HG03342 (cell line): ENCODE measurements around the gene MAN1C1.

Source experiments
- ATAC-seq: cut with Tn5 transposase; IDR thresholded peaks from one replicate; pipeline ENCODE4 v1.9.1; 2021; ENCODE audit warnings: mild to moderate bottlenecking, moderate library complexity; ENCODE audit not compliant: unreplicated experiment

The MAN1C1 gene

DNA sequence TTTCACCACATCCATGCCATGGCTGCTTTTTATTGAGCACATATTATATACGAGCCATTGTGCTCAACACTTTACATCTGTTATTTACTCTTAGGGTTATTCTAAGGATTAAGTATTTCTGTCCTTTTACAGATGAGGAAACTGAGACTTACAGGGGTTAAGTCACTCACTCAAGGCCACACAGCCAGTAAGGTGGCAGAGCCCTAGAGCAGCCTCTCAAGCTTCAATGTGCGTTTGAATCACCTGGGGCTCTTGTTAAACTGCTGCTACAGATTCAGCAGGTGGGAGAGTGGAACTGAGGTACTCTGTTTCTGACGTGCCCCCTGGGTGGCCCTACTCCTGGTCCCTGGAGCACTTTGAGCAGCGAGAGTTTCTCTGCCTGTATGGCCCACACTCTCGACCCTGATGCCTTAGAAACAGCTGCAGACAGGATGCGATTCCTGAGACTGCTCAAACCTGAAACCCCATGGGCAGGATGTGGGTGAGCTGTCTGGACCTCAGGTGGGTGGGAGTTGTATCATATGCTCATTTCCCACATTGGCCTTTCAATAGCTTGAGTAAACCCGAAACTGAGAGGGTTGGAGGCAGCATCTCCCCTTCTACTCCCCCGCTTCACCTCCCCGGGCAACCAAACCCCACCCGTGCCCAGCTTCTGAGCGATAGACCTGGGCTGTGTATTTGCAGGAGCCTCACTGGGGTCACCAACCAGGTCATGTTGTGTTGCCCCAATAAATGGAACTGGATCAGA lies 59.3 kb downstream of the MAN1C1 start:
- ATAC-seq: peak; percentile 94

DNA sequence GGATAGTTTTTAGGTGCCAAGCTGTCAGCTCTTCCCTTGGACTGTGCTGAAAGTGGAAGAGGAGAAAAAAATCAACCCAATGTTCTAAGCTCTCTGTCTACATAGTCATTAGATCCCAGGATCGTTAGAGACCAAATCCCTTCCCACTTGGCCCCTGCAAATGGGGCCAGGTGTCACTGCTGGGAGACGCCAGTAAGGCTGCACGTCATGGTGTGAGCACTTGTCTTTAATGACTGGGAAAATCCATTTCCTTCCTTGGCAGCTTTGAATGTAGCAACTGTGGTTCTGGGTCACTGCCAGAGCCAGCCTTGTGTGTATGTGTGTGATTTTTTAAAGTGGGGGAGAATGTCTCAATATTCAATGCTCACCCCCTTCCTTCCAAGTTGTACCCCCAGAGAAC lies 59.9 kb downstream of the MAN1C1 start:
- ATAC-seq: no peak

DNA sequence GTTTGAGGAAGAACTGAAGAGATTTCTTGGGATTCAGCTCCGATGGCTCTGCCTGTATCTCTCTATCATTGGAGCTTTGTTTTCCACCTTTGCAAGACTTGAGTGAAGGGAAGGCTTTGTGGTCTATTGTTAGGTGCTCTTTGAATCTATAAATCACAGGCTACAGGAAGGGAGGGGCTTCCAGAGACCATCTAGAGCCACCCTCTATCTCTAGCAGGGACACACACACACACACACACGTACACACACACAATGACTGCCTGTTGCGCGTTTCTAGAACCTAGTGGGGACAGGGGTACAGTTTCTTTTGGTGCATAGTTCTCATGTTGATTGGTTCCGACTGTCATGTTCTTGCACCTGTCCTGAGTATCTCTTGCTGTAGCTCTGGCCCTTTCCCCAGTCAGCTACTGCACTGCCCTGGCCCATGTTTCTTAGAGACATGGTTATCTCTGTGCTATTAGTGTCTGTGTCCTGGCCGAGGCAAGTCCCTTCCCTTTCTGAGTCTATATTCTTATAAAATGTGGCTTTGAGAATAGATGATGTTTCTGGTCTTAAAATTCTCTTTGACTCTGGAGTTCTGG lies 60.7 kb downstream of the MAN1C1 start:
- ATAC-seq: no peak

DNA sequence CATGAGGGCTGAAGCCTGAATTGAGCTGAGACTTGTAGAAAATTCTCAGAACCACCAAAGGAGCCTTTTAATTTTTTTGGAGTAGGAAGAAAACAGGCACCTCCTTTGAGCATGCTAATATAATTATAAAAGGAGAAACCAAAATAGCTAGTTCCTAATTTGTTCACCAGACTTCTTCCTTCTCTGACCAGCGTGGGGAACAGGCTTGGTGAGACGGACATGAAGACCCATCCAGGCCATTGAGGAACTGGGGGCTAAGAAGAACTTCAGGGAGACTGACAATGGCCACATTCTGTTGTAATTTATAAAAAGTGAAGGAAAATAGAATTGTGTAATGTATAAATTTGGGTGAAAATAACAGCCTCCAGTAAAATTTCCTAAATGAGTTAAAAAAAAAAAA lies 62.6 kb downstream of the MAN1C1 start:
- no peak for ATAC-seq

DNA sequence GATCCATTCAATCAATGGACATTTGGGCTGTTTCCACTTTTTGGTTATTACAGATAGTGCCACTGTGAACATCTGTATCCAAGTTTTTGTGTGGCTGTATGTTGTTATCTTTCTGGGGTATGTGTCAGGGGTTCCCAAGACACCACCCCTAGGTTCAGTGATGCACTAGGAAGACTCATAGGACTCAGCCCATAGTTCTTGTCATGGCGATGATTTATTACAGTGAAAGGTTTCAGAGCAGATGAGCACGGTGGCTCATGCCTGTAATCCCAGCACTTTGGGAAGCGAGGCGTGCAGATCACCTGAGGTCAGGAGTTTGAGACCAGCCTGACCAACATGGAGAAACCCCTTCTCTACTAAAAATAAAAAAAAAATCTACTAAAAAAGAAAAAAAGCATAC lies 64.1 kb downstream of the MAN1C1 start:
- ATAC-seq: no peak

DNA sequence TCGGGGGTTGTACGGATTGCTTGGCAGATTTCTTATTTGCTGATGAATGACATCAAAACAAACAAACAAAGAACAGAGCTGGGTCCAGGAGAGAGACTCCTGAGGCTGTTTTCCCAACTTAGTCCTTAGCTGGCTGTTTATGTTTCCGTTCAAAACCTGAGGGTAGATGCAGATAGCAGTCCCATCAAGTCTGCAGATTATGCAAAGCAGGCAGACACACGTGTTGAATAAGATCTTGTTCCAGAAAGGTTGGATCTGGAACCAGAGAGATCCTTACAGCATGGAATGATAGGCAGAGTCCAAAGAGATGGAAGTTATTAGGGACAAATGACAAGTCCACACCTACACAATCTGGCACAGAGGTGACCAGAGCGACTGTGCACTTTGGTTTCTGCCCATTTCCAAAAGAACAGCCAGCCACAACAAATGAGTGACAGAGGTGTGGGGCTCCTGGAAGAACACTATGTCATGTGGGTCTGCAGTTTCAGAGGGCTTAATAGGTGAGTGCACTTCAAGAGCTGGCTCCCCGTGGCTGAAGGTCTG lies 65.5 kb downstream of the MAN1C1 start:
- ATAC-seq: no peak

DNA sequence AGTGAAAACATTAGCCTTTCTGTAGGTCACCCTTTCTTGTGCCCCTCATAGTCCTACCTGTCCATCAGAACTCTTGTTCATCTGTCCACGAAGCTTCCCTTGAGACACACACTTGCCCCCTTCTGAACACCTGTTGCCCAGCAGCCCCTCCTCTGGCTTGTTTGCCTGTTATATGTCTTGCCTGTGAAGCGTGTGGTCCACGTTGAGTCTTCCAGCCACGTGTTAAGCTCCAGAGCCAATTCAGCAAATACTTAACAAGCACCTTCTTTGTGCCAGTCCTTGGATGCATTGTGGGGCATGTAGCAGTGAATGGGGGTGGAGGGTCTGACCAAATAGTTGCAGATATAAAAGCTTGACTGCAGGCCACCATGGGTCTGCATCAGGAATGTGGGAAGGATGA lies 66.6 kb downstream of the MAN1C1 start:
- ATAC-seq: no peak

DNA sequence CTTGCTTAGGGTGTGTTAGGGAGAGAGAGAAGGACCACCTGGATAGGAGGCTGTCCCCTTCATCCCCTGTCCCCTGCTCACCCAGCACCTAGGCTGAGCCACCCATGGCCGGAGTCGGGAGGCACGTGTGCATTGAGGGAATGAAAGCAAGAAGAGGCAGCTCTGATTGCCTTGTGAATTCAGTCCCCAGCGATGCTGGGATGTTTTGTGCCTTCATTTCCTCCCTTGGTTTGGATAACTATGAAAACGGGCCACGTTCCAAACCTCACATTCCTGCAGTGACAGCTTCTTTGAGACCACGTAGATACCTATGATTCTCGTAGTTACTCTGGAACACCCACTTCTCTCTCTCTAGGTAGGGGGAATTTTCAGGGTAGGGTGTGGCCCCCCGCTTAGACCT lies 67.1 kb downstream of the MAN1C1 start:
- no peak for ATAC-seq

DNA sequence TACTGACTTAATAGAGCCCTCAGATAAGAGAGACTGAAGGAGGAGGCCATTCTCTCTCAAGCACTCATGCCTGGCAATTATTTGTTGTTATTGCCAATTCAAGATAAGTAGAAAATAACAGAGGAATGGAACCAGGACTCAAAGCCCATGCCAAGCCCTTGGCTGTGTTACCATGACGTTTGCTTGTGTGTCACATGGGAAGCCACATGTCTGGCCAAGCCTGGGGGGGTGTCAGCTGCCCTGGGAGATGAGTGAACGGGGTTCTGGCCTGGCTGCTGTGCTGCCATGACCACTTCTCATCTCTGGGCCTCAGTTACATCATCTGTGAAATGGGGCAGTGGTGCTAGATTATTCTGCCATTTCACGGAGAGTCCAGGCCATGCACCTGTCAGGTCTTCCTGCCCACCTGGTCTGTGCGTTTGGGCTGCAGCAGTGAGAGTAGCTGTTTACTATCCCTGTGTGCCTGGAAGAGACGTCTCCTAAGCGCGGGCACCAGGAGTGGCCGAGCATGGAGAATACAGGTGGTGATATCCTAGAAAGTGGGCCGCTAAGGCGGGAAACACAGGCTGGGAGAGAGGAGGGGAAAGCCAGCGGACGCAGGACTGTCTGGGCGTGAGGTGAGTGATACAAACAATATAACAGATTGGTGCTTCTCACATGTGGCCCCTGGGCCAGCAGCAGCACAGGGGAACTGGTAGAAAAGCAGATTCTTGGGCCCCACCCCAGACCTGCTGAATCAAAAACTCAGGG lies 67.8 kb downstream of the MAN1C1 start:
- no peak for ATAC-seq

DNA sequence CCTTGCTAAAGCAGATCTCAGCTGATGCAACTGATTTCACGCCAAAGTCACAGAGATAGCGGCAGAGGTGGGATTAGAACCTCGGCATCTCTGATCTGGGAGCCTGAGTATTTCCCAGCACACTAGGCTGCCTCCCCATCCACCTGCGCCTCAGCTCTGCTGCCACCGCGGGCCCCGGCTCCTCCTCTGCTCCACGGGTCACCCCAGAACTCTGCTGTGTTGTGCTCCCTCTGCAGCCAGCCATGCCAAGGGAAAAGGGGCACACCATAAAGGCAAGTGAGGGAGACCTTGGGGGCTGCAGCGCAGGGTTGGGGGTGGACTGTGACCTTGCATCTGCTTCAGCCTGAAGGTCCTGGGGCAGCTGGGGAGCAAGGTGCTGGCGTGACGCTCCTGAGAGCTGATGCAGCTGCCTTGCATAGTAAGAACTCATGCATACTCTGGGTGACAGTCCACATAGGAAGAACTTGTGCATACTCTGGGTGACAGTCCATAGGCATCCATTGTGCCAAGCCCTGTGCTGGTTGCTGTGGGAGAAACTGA lies 68.7 kb downstream of the MAN1C1 start:
- ATAC-seq: no peak

DNA sequence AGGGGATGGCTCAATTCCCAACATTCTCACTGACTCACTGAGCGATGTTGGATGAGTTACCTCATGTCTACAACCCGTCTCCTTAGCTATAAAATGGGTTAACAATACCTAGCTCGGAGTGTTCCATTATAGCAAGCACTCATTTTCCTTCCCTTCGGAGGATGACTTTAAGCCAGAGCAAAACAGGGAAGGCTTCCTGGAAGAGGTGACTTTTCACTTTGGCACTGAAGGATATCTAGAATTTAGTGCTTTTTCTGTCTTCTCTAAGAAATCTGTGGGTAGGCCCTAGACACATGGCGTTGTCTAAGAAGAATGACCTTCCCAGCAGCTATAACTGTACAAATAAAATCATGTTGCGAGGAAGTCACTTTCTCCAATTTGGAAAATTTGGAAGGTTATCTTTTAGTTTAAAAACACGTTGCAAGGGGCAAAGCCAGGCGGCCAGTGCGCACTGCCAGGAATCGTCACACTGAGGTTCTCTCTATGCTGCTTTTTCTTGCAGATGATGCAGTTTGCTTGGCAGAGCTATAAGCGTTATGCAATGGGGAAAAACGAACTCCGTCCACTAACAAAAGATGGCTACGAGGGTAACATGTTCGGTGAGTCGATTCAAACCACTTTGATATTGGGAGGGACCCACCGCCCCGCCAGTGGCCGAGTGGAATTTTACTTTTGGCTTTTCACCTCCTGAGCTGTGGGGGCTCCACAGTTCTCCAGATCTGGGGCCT lies 69.5 kb downstream of the MAN1C1 start:
- no peak for ATAC-seq

DNA sequence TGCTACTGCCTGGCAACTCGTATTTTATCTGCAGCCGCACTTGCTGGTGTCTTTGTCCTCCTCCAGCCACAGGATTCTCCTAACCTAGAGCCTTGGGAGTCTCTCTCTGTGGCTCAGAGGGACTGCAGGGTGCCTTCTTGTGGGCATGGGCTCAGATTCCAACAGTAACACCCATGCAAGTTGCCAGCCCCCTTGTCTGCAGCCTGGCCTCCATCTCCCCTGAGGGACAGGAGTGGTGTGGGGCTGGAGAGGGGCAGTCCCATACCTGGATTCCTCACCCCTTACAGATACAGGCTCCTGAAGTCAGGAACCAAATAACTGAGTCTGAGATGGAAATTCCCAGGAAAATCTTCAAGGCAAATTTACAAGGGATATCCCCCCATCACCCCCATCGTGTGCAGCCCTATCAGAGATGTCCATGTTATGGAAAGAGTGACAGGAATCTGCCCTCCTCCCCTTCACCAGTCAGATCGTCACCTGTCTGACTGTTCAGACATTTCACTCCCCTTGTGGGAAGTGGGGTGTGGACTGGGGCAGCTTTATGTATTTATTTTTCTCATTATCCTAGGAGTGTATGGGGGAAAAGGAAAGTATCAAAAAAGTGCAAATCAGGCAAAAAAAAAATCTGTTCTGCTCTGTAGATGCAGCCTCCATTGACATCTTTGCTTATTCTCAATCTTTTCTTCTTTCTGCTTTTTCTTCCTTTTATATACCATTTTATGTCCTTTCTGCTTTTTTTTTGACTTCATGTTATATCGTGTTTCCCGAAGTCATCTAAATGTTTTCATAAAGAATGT lies 70.8 kb downstream of the MAN1C1 start:
- ATAC-seq: no peak

DNA sequence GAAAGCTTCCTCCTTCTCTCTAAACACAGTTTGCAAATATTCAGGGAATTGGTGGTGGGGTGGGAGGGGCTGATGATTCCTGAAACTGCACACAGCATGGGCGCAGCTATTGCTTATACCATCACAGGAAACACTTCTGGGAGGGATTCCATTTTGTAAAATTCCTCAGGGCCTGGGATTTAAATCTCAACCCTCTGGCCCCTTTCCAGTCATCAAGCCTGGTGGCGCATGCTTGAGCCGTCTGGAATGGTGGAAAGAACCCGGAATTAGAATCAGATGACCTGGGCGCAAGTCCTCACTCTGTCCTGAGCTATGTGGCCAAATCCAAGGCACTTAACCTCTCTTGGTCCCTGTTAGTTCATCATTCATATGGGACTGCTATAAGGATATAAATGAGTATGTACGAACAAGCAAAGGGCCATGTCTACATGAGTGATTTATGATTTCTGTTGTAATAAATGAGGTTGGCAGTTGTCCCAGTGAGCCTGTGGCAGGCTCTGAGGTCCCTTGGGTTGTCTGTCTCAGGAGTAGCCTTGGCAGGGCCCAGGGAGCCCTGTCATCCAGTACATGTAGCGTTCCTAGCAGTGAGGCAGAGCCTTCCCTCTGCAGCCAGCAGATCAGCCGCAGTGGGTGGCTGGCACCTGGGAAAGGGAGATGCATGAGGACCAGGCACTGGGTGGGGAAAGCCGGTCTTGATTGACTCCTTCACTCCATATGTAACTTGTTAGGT lies 72.0 kb downstream of the MAN1C1 start:
- ATAC-seq: no peak

DNA sequence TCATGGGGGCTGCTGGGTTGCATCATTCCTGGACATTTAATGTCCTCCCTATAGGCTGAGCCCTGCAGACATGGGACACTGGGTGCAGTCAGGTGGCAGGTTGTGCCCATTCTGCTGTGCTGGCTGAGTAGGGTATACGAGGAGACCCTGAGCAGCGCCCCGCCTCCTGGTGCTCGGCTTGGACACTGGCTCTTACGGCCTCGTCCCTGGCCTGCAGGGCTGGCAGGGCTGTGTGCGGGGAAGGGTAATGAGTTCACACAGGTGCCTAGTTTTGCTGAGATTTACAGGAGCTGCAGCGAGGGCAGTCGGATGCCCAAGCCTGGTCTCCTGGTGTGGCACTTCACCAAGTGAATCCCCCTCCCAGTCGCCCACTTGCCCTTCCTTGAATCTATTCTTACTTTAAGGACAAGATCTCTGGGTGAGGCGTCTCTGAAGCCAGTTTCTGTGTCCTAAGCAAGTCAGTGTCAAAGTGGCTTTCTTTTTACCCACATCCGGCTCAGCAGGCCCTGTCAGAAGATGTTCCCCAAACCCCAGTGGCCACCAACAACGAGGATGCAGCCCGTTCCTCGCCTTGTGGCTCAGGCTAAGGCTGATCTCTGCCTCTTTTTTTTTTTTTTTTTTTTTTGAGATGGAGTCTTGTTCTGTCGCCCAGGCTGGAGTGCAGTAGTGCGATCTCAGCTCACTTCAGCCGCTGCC lies 73.2 kb downstream of the MAN1C1 start:
- ATAC-seq: no peak

DNA sequence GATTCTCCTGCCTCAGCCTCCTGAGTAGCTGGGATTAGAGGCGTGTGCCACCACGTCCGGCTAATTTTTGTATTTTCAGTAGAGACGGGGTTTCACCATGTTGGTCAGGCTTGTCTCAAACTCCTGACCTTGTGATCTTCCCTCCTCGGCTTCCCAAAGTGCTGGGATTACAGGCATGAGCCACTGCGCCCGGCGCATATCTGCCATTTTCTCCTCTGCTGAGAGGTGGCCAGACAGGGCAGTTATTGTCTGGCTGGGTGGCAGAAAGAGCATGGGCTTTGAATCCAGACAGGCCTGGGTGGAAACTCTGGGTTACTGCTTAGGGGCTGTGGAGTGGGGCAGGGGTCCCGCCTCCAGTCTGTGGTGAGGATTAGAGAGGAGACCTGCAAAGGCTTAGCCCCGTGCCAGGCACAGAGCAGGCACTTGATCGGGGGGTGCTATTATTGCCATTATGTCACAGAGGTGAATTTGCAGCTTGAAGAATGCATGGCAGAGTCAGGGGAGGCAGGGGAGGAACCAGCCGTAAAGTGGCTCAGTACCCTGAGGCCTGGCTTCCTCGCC lies 73.9 kb downstream of the MAN1C1 start:
- no peak for ATAC-seq

DNA sequence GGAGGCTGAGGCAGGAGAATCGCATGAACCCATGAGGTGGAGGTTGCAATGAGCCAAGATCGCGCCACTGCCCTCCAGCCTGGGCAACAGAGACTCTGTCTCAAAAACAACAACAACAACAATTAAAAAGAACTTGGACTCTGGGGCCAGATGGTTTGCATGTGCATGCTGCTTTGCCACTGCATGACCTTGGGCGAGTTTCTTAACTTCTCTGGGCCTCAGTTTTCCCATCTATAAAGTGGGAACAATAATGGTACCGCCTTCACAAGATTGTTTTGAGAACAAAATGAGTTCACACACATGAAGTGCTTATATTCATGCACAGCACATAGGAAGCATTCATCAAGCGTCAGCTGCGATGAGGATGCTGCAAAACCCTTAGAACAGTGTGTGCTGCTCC lies 74.6 kb downstream of the MAN1C1 start:
- no peak for ATAC-seq

DNA sequence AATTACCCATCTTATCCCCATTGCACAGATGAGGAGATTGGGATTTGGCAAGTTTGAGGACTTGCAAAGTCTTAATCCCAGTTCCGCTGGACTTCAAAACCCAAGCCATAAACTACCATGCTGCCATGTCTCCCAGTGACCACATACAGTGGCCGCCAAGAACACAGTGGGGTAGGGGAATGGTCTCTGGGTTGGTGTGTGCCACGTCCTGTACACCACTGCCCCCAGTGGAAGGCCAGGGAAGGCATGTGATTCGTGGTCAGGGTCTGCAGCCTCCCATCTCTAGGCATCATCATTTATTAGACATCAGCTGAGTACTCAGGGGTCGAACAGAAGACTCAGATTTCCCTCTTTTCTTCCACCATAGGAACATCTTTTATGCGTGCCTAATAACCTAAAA lies 76.0 kb downstream of the MAN1C1 start:
- ATAC-seq: no peak

DNA sequence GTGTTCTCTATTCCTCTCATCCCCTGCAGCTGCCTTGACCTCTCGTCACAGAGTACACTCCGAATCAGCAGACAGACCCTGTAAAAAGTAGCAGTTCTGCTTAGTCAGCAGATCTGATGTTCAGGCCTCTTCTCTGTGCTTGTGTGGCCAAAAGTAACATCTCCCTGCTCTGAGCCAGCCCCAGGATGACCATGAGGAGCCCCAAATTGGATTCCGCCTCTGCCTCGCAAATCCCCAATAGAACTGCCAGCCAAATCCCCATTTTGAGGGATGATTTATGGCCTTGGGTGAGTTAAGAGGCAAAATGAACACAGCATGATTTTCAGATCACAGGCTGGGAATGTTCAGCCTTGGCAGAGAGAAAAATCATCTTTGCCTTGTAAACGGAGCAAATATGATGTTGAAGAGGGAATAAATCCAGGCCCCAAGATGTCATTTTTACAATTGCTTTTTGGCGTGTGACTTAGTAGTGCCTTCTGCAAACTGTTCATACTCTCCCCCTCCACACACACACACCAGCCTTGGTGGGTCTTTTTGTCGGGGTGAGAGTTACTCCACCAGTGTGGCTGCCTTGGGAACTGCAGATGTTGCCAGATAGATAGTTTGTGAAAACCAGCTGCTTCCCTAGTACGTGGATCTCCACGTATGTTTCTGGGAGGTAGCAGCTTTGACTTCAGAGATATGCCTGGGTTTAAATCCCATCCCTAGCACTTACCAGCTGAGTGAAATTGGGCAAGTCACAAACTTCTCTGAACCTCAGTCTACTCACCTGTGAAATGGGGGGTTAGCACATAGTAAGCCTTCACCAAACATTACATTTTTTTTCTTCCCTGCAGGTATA lies 77.8 kb downstream of the MAN1C1 start:
- no peak for ATAC-seq
